ENCODE measurements around the gene RHBDL2.

RHBDL2 gene

GRCh38 chr1:38950553-38950952 is 8.9 kb upstream of the RHBDL2 start:
- Mint-ChIP-seq H3K4me3 (no peak overlapping the region), H3K27me3 (peaks cover under 1% of the 10 kb centered on the region), H3K36me3 (no peaks in the 10 kb centered on the region), H3K9me3 (ENCODE audit: low read depth) (no peaks in the 10 kb centered on the region), H3K4me1 (ENCODE audit: low read depth) (peaks cover 7% of the 10 kb centered on the region), H3K27ac (no peak overlapping the region)

GRCh38 chr1:38944547-38944946 is 2.9 kb upstream of the RHBDL2 start:
- Mint-ChIP-seq H3K4me1 (ENCODE audit: low read depth) (no peaks in the 10 kb centered on the region), H3K27me3 (no peaks in the 10 kb centered on the region), H3K27ac (no peak overlapping the region), H3K4me3 (no peak overlapping the region), H3K9me3 (ENCODE audit: low read depth) (no peaks in the 10 kb centered on the region), H3K36me3 (peaks cover 2% of the 10 kb centered on the region)

GRCh38 chr1:38942664-38943428 is 1.2 kb upstream of the RHBDL2 start:
- Mint-ChIP-seq H3K36me3 (peaks cover 2% of the 10 kb centered on the region), H3K9me3 (ENCODE audit: low read depth) (no peaks in the 10 kb centered on the region), H3K4me3 (no peak overlapping the region), H3K27ac (no peak overlapping the region), H3K4me1 (ENCODE audit: low read depth) (no peaks in the 10 kb centered on the region), H3K27me3 (no peaks in the 10 kb centered on the region)

GRCh38 chr1:38941093-38941492 is 537 bp downstream of the RHBDL2 start:
- no peaks in the 10 kb centered on the region for H3K9me3 Mint-ChIP-seq (ENCODE audit: low read depth)
- no peak overlapping the region for H3K4me3 Mint-ChIP-seq
- H3K27me3 Mint-ChIP-seq = no peaks in the 10 kb centered on the region
- H3K36me3 Mint-ChIP-seq = peaks cover 2% of the 10 kb centered on the region
- H3K4me1 Mint-ChIP-seq (ENCODE audit: low read depth) = no peaks in the 10 kb centered on the region
- H3K27ac Mint-ChIP-seq = no peak overlapping the region

- no peak overlapping the region for H3K4me3 Mint-ChIP-seq
- H3K27me3 Mint-ChIP-seq = no peaks in the 10 kb centered on the region
- no peak overlapping the region for H3K27ac Mint-ChIP-seq
- peaks cover 2% of the 10 kb centered on the region for H3K36me3 Mint-ChIP-seq
- H3K4me1 Mint-ChIP-seq (ENCODE audit: low read depth) = no peaks in the 10 kb centered on the region
- H3K9me3 Mint-ChIP-seq (ENCODE audit: low read depth) = no peaks in the 10 kb centered on the region
These were observed 1.1 kb downstream of the RHBDL2 start for GRCh38 chr1:38940339-38941047.

GRCh38 chr1:38938722-38939260 is 2.8 kb downstream of the RHBDL2 start:
- H3K9me3 Mint-ChIP-seq (ENCODE audit: low read depth) = no peaks in the 10 kb centered on the region
- H3K4me1 Mint-ChIP-seq (ENCODE audit: low read depth) = no peaks in the 10 kb centered on the region
- no peaks in the 10 kb centered on the region for H3K27me3 Mint-ChIP-seq
- H3K27ac Mint-ChIP-seq = no peak overlapping the region
- H3K36me3 Mint-ChIP-seq = peaks cover 2% of the 10 kb centered on the region
- no peak overlapping the region for H3K4me3 Mint-ChIP-seq

- Mint-ChIP-seq H3K27ac (no peak overlapping the region), H3K9me3 (ENCODE audit: low read depth) (no peaks in the 10 kb centered on the region), H3K36me3 (no peaks in the 10 kb centered on the region), H3K4me3 (no peak overlapping the region), H3K27me3 (no peaks in the 10 kb centered on the region), H3K4me1 (ENCODE audit: low read depth) (no peaks in the 10 kb centered on the region)
These were observed 9.1 kb downstream of the RHBDL2 start for GRCh38 chr1:38932571-38932970.

GRCh38 chr1:38929476-38929875 is 12.2 kb downstream of the RHBDL2 start:
- no peak overlapping the region for H3K27ac Mint-ChIP-seq
- no peaks in the 10 kb centered on the region for H3K27me3 Mint-ChIP-seq
- no peaks in the 10 kb centered on the region for H3K9me3 Mint-ChIP-seq (ENCODE audit: low read depth)

GRCh38 chr1:38929054-38929453 is 12.6 kb downstream of the RHBDL2 start:
- H3K4me1 Mint-ChIP-seq (ENCODE audit: low read depth) = no peaks in the 10 kb centered on the region
- no peak overlapping the region for H3K4me3 Mint-ChIP-seq
- H3K27me3 Mint-ChIP-seq = no peaks in the 10 kb centered on the region
- no peaks in the 10 kb centered on the region for H3K9me3 Mint-ChIP-seq (ENCODE audit: low read depth)
- H3K36me3 Mint-ChIP-seq = no peaks in the 10 kb centered on the region
- H3K27ac Mint-ChIP-seq = no peak overlapping the region

More at GRCh38 chr1:38929476-38929875, 12.2 kb downstream of the RHBDL2 start:
- Mint-ChIP-seq H3K36me3 (no peaks in the 10 kb centered on the region), H3K4me1 (ENCODE audit: low read depth) (no peaks in the 10 kb centered on the region), H3K4me3 (no peak overlapping the region)

- H3K27me3 Mint-ChIP-seq = no peaks in the 10 kb centered on the region
- H3K36me3 Mint-ChIP-seq = no peaks in the 10 kb centered on the region
- no peak overlapping the region for H3K4me3 Mint-ChIP-seq
- H3K27ac Mint-ChIP-seq = no peak overlapping the region
- H3K9me3 Mint-ChIP-seq (ENCODE audit: low read depth) = no peaks in the 10 kb centered on the region
- no peaks in the 10 kb centered on the region for H3K4me1 Mint-ChIP-seq (ENCODE audit: low read depth)
These were observed 15.5 kb downstream of the RHBDL2 start for GRCh38 chr1:38926091-38926490.

GRCh38 chr1:38925391-38925790 is 16.2 kb downstream of the RHBDL2 start:
- no peak overlapping the region for H3K4me3 Mint-ChIP-seq
- H3K9me3 Mint-ChIP-seq (ENCODE audit: low read depth) = no peaks in the 10 kb centered on the region
- H3K36me3 Mint-ChIP-seq = no peaks in the 10 kb centered on the region
- no peaks in the 10 kb centered on the region for H3K4me1 Mint-ChIP-seq (ENCODE audit: low read depth)
- no peaks in the 10 kb centered on the region for H3K27me3 Mint-ChIP-seq
- no peak overlapping the region for H3K27ac Mint-ChIP-seq

GRCh38 chr1:38923607-38924006 is 18.0 kb downstream of the RHBDL2 start:
- no peak overlapping the region for H3K27ac Mint-ChIP-seq
- H3K27me3 Mint-ChIP-seq = no peaks in the 10 kb centered on the region
- no peaks in the 10 kb centered on the region for H3K9me3 Mint-ChIP-seq (ENCODE audit: low read depth)
- H3K36me3 Mint-ChIP-seq = no peaks in the 10 kb centered on the region
- no peak overlapping the region for H3K4me3 Mint-ChIP-seq
- H3K4me1 Mint-ChIP-seq (ENCODE audit: low read depth) = no peaks in the 10 kb centered on the region

- H3K4me1 Mint-ChIP-seq (ENCODE audit: low read depth) = no peaks in the 10 kb centered on the region
- H3K36me3 Mint-ChIP-seq = peaks cover 2% of the 10 kb centered on the region
- no peaks in the 10 kb centered on the region for H3K27me3 Mint-ChIP-seq
- no peak overlapping the region for H3K27ac Mint-ChIP-seq
- no peak overlapping the region for H3K4me3 Mint-ChIP-seq
- no peaks in the 10 kb centered on the region for H3K9me3 Mint-ChIP-seq (ENCODE audit: low read depth)
These were observed 22.5 kb downstream of the RHBDL2 start for GRCh38 chr1:38919130-38919529.

GRCh38 chr1:38918568-38918967 is 23.1 kb downstream of the RHBDL2 start:
- Mint-ChIP-seq H3K27me3 (no peaks in the 10 kb centered on the region), H3K4me3 (no peak overlapping the region), H3K4me1 (ENCODE audit: low read depth) (no peaks in the 10 kb centered on the region), H3K36me3 (peaks cover 2% of the 10 kb centered on the region), H3K27ac (no peak overlapping the region), H3K9me3 (ENCODE audit: low read depth) (no peaks in the 10 kb centered on the region)

GRCh38 chr1:38917772-38918171 is 23.9 kb downstream of the RHBDL2 start:
- Mint-ChIP-seq H3K27me3 (no peaks in the 10 kb centered on the region), H3K27ac (no peak overlapping the region), H3K9me3 (ENCODE audit: low read depth) (no peaks in the 10 kb centered on the region), H3K4me1 (ENCODE audit: low read depth) (no peaks in the 10 kb centered on the region), H3K4me3 (no peak overlapping the region), H3K36me3 (peaks cover 2% of the 10 kb centered on the region)

Measured in activated naive CD8-positive, alpha-beta T cell (primary cell).